ENCODE results near the gene HTRA3. TPM values are rescaled to one million over a fixed set of nuclear protein-coding genes. Genes with fewer than 3 reads are reported as not detected.
"Not testable (repeated sequence)": the region's sequence is repeated elsewhere in the genome, so short reads cannot be mapped to it uniquely, and the experiment has no call there.

Gene HTRA3
- total RNA-seq, 1 donor from 2014 or later: 3.5 TPM

GRCh38 chr4:8345946-8346814 lies 76.6 kb downstream of the HTRA3 start:
- no peak for TF ChIP-seq CTCF (IDR thresholded peaks at IDR 0.05)
- Mint-ChIP-seq H3K4me3 (ENCODE audit: unreplicated experiment) (no peak overlapping the region), H3K9me3 (ENCODE audit: low read depth) (no peaks in the 10 kb centered on the region), H3K36me3 (ENCODE audit: low read depth) (no peaks in the 10 kb centered on the region), H3K27me3 (ENCODE audit: low read depth) (peaks cover 2% of the 10 kb centered on the region), H3K27ac (ENCODE audit: unreplicated experiment) (no peak overlapping the region), H3K4me1 (ENCODE audit: low read depth) (peaks cover 10% of the 10 kb centered on the region)
- peak; percentile 82 for DNase-seq (ENCODE audit: low spot score)

GRCh38 chr4:8346838-8347605 lies 77.5 kb downstream of the HTRA3 start:
- no peaks in the 10 kb centered on the region for H3K27me3 Mint-ChIP-seq (ENCODE audit: low read depth)
- H3K4me3 Mint-ChIP-seq (ENCODE audit: unreplicated experiment): no peak overlapping the region
- H3K9me3 Mint-ChIP-seq (ENCODE audit: low read depth): no peaks in the 10 kb centered on the region
- no peak overlapping the region for H3K27ac Mint-ChIP-seq (ENCODE audit: unreplicated experiment)
- H3K4me1 Mint-ChIP-seq (ENCODE audit: low read depth): peaks cover 17% of the 10 kb centered on the region
- DNase-seq (ENCODE audit: low spot score): peak; percentile 75
- TF ChIP-seq CTCF (IDR thresholded peaks at IDR 0.05): no peak
- no peaks in the 10 kb centered on the region for H3K36me3 Mint-ChIP-seq (ENCODE audit: low read depth)

- H3K36me3 Mint-ChIP-seq (ENCODE audit: low read depth): no peaks in the 10 kb centered on the region
- no peak overlapping the region for H3K27ac Mint-ChIP-seq (ENCODE audit: unreplicated experiment)
- peak; percentile 81 for DNase-seq (ENCODE audit: low spot score)
- H3K4me3 Mint-ChIP-seq (ENCODE audit: unreplicated experiment): no peak overlapping the region
- no peaks in the 10 kb centered on the region for H3K27me3 Mint-ChIP-seq (ENCODE audit: low read depth)
- no peak for TF ChIP-seq CTCF (IDR thresholded peaks at IDR 0.05)
- H3K9me3 Mint-ChIP-seq (ENCODE audit: low read depth): no peaks in the 10 kb centered on the region
- H3K4me1 Mint-ChIP-seq (ENCODE audit: low read depth): peaks cover 22% of the 10 kb centered on the region
Observed at GRCh38 chr4:8347660-8348059, 78.1 kb downstream of the HTRA3 start.

GRCh38 chr4:8348071-8348470 lies 78.5 kb downstream of the HTRA3 start:
- Mint-ChIP-seq H3K36me3 (ENCODE audit: low read depth) (no peaks in the 10 kb centered on the region), H3K27ac (ENCODE audit: unreplicated experiment) (no peak overlapping the region), H3K4me1 (ENCODE audit: low read depth) (peaks cover 22% of the 10 kb centered on the region), H3K27me3 (ENCODE audit: low read depth) (no peaks in the 10 kb centered on the region), H3K4me3 (ENCODE audit: unreplicated experiment) (no peak overlapping the region), H3K9me3 (ENCODE audit: low read depth) (no peaks in the 10 kb centered on the region)
- DNase-seq (ENCODE audit: low spot score): peak; percentile 49
- TF ChIP-seq CTCF (IDR thresholded peaks at IDR 0.05): no peak

- H3K27ac Mint-ChIP-seq (ENCODE audit: unreplicated experiment); H3K36me3 Mint-ChIP-seq (ENCODE audit: low read depth); H3K9me3 Mint-ChIP-seq (ENCODE audit: low read depth); H3K4me3 Mint-ChIP-seq (ENCODE audit: unreplicated experiment); H3K27me3 Mint-ChIP-seq (ENCODE audit: low read depth): not testable (repeated sequence)
- peaks cover 23% of the 10 kb centered on the region for H3K4me1 Mint-ChIP-seq (ENCODE audit: low read depth)
- DNase-seq (ENCODE audit: low spot score): peak; percentile 40
Observed at GRCh38 chr4:8349236-8349635, 79.7 kb downstream of the HTRA3 start.

Measured in chondrocyte (in vitro differentiated cells).